ENCODE results near the gene CAMTA1.

CAMTA1 gene

DNA sequence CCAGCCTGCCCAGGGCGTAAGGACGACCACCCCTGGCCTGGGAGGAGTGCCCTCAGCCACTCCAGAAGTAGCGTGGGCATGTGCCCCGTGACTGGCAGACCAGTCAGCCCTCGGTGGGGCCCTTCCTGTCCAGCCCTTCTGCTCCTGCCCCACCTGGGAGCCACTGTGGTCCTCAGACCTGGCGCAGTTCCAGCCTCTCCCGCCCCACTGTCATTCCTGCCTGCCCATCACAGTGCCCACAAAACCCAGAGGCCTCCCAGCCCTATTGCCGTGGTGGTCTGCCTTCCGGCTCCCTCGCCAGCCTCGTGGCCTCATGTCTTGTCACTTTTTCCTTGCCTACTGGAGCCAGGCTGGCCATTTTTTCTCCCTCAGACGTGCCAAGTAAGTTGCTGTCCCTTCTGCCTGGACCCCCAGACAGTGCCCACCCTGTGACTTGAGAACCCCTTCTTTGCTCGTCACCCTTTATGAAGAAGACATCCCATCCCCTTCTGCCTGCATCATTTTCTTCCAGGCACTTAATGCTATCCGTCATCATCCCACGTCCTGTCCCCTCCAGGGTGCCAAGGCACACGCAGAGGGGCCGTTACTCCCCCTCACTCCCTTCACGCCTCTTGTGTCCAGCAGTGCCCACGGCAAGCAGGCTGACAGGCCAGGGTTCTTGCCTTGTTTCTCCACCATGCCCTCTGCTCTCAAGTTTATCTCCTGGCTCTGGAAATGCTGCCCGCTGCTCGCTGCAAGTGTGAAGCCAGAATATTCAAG lies 122.6 kb downstream of the CAMTA1 start:
- no peak for TF ChIP-seq ZFP37 (tag by site-specific recombination; IDR thresholded peaks at IDR 0.05)
- TF ChIP-seq EGR2 (tag by site-specific recombination; IDR thresholded peaks at IDR 0.05; ENCODE audit: low read depth): peak; percentile 86
- no peak for TF ChIP-seq ZNF354C (tag by site-specific recombination; IDR thresholded peaks at IDR 0.05; ENCODE audit: borderline replicate concordance, low read depth)
- TF ChIP-seq ZFHX2 (tag by site-specific recombination; conservative IDR thresholded peaks at IDR 0.05): peak; percentile 71
- TF ChIP-seq ZBTB48 (tag by site-specific recombination; IDR thresholded peaks at IDR 0.05): no peak
- no peak for TF ChIP-seq ZNF677 (tag by site-specific recombination; IDR thresholded peaks at IDR 0.05)
- no peak for TF ChIP-seq ZNF473 (tag by site-specific recombination; IDR thresholded peaks at IDR 0.05)
- TF ChIP-seq KLF9 (tag by site-specific recombination; IDR thresholded peaks at IDR 0.05; ENCODE audit: low read depth): no peak
- no peak for TF ChIP-seq FEZF1 (tag by site-specific recombination; IDR thresholded peaks at IDR 0.05)
- TF ChIP-seq, protein P1, sequence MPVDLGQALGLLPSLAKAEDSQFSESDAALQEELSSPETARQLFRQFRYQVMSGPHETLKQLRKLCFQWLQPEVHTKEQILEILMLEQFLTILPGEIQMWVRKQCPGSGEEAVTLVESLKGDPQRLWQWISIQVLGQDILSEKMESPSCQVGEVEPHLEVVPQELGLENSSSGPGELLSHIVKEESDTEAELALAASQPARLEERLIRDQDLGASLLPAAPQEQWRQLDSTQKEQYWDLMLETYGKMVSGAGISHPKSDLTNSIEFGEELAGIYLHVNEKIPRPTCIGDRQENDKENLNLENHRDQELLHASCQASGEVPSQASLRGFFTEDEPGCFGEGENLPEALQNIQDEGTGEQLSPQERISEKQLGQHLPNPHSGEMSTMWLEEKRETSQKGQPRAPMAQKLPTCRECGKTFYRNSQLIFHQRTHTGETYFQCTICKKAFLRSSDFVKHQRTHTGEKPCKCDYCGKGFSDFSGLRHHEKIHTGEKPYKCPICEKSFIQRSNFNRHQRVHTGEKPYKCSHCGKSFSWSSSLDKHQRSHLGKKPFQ (tag by site-specific recombination; IDR thresholded peaks at IDR 0.05): no peak
- peak; percentile 33 for TF ChIP-seq ZIC2 (tag by site-specific recombination; IDR thresholded peaks at IDR 0.05)
- Histone ChIP-seq H3K4me1 (ENCODE audit: control insufficient read depth, insufficient read depth, low read length) (no peaks in the 10 kb centered on the region), H3K9me3 (ENCODE audit: control insufficient read depth, insufficient read depth, low read depth, low read length) (no peaks in the 10 kb centered on the region), H3K4me3 (ENCODE audit: low read depth, low read length) (no peak overlapping the region), H3K27ac (ENCODE audit: extremely low read depth, low read depth, low read length) (no peak overlapping the region), H3K36me3 (ENCODE audit: control insufficient read depth in 2 of 2, insufficient read depth in 1 of 2, low read length in 2 of 2) (no peaks in the 10 kb centered on the region)
- CTCF ChIA-PET: no interaction called here
- POLR2A ChIA-PET: no interaction called here

DNA sequence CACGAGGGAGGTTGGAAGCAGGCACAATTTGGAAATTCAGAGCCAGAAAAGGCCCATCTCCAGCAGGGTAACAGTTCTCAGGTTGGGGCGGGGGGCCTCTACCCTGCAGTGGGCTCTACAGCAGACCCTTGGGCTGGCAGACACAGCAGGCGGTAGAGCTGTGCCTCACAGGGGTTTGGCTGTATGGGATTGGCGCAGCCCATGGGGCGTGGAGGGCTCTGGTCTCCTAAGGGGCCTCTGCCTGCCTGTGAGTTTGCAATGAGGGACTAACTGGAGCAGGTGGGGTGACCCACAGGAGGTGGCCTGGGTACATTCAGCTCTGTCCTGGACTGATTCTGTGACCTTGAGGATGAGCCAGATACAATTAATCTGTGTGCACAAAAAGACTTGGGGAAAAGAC lies 124.1 kb downstream of the CAMTA1 start:
- TF ChIP-seq ZNF558 (tag by site-specific recombination; IDR thresholded peaks at IDR 0.05): no peak
- TF ChIP-seq ZIC2 (tag by site-specific recombination; IDR thresholded peaks at IDR 0.05): peak; percentile 80
- CTCF ChIA-PET: no interaction called here

DNA sequence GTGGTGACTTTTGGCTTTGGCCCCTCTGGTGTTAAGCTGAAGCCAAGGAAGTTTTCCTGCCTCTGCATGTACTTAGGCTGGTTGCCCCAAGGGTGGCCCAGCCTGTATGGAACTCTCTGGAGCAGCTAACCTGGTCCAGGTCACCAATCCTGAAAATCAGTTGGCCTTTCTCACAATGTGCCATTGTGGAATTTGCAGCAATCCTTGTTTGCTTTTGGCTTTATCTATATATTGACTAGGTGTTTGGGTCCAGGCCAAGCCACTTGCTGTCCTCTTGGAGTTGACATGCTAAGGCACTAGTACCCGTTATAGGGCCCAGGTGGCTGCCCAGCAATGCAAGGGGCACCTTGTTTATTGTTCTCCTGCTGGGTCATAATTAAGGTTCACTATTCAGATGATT lies 124.6 kb downstream of the CAMTA1 start:
- Histone ChIP-seq H3K27ac (ENCODE audit: extremely low read depth, low read depth, low read length) (no peak overlapping the region), H3K9me3 (ENCODE audit: control insufficient read depth, insufficient read depth, low read depth, low read length) (no peaks in the 10 kb centered on the region), H3K4me1 (ENCODE audit: control insufficient read depth, insufficient read depth, low read length) (no peaks in the 10 kb centered on the region), H3K4me3 (ENCODE audit: low read depth, low read length) (no peak overlapping the region), H3K36me3 (ENCODE audit: control insufficient read depth in 2 of 2, insufficient read depth in 1 of 2, low read length in 2 of 2) (no peaks in the 10 kb centered on the region)
- CTCF ChIA-PET: interaction anchor here (1.6 kb wide), 1 partner anchor 133 kb away, joined by 4 read pairs; no protein-coding TSS in a partner anchor
- POLR2A ChIA-PET: no interaction called here
- TF ChIP-seq, protein P1 (tag by site-specific recombination; IDR thresholded peaks at IDR 0.05): no peak
- no peak for TF ChIP-seq ZNF311 (tag by site-specific recombination; IDR thresholded peaks at IDR 0.05; ENCODE audit: borderline replicate concordance)

More for the DNA sequence above, 124.1 kb downstream of the CAMTA1 start:
- Histone ChIP-seq H3K27ac (ENCODE audit: extremely low read depth, low read depth, low read length) (no peak overlapping the region), H3K4me3 (ENCODE audit: low read depth, low read length) (no peak overlapping the region), H3K4me1 (ENCODE audit: control insufficient read depth, insufficient read depth, low read length) (no peaks in the 10 kb centered on the region), H3K36me3 (ENCODE audit: control insufficient read depth in 2 of 2, insufficient read depth in 1 of 2, low read length in 2 of 2) (no peaks in the 10 kb centered on the region), H3K9me3 (ENCODE audit: control insufficient read depth, insufficient read depth, low read depth, low read length) (no peaks in the 10 kb centered on the region)
- POLR2A ChIA-PET: no interaction called here

All from HEK293 (cell line).